GM21423 (cell line): ENCODE results near the gene CHST8.
"Not testable (repeated sequence)": the region's sequence is repeated elsewhere in the genome, so short reads cannot be mapped to it uniquely, and the experiment has no call there.

ENCODE experiments used
- ATAC-seq: cut with Tn5 transposase; IDR thresholded peaks from one replicate; pipeline ENCODE4 v1.9.1; 2021; ENCODE audit warnings: mild to moderate bottlenecking, moderate library complexity; ENCODE audit not compliant: unreplicated experiment

Gene CHST8

GRCh38 chr19:33641956-33642498 is 20.3 kb downstream of the CHST8 start:
- ATAC-seq, result no peak

- no peak for ATAC-seq
Observed at GRCh38 chr19:33644284-33644836, 22.6 kb downstream of the CHST8 start.

GRCh38 chr19:33646306-33646705 is 24.6 kb downstream of the CHST8 start:
- ATAC-seq, result no peak

GRCh38 chr19:33647146-33647545 is 25.4 kb downstream of the CHST8 start:
- ATAC-seq, result no peak

- no peak for ATAC-seq
Observed at GRCh38 chr19:33649627-33650305, 28.0 kb downstream of the CHST8 start.

- no peak for ATAC-seq
Observed at GRCh38 chr19:33653684-33654083, 31.9 kb downstream of the CHST8 start.

GRCh38 chr19:33654840-33655508 is 33.2 kb downstream of the CHST8 start:
- ATAC-seq, result no peak

GRCh38 chr19:33659835-33660234 is 38.1 kb downstream of the CHST8 start:
- ATAC-seq, result no peak

- ATAC-seq, result no peak
Observed at GRCh38 chr19:33660410-33661124, 38.8 kb downstream of the CHST8 start.

GRCh38 chr19:33661336-33661735 is 39.6 kb downstream of the CHST8 start:
- ATAC-seq, result no peak

- ATAC-seq, result no peak
Observed at GRCh38 chr19:33662391-33663092, 40.8 kb downstream of the CHST8 start.

- ATAC-seq, result not testable (repeated sequence)
Observed at GRCh38 chr19:33663316-33663715, 41.6 kb downstream of the CHST8 start.

- ATAC-seq, result no peak
Observed at GRCh38 chr19:33664744-33665143, 43.0 kb downstream of the CHST8 start.

- no peak for ATAC-seq
Observed at GRCh38 chr19:33665776-33666595, 44.2 kb downstream of the CHST8 start.

- ATAC-seq, result no peak
Observed at GRCh38 chr19:33667141-33667650, 45.4 kb downstream of the CHST8 start.

- no peak for ATAC-seq
Observed at GRCh38 chr19:33667881-33668280, 46.1 kb downstream of the CHST8 start.

- no peak for ATAC-seq
Observed at GRCh38 chr19:33668968-33669367, 47.2 kb downstream of the CHST8 start.

GRCh38 chr19:33669376-33669775 is 47.6 kb downstream of the CHST8 start:
- no peak for ATAC-seq

GRCh38 chr19:33670398-33670797 is 48.6 kb downstream of the CHST8 start:
- no peak for ATAC-seq

GRCh38 chr19:33671211-33671610 is 49.5 kb downstream of the CHST8 start:
- no peak for ATAC-seq
